Loucy (cell line): ENCODE results near the gene CA5A.
"Not testable (repeated sequence)": the region's sequence is repeated elsewhere in the genome, so short reads cannot be mapped to it uniquely, and the experiment has no call there.

Experiments
- H2AFZ ChIP-seq: fragments of 200-600 bp; sonication (generic); 2 replicates; pipeline ENCODE4 v1.6.0; 2016; ENCODE audit warnings: antibody characterized with exemption, mild to moderate bottlenecking, low read length, moderate library complexity
- H3F3A ChIP-seq: fragments of 200-600 bp; 2 replicates; pipeline ENCODE4 v1.6.0; 2016; ENCODE audit warnings: antibody characterized with exemption, low read depth, mild to moderate bottlenecking
- H3K27me3 ChIP-seq: fragments of 200-600 bp; sonication (generic); 2 replicates; pipeline ENCODE4 v1.6.1; 2014; ENCODE audit warnings: low read length, mild to moderate bottlenecking; ENCODE audit not compliant: insufficient read depth, poor library complexity, severe bottlenecking
- H3K36me3 ChIP-seq: fragments of 200-600 bp; sonication (generic); 2 replicates; pipeline ENCODE4 v1.6.1; 2016; ENCODE audit warnings: low read length; ENCODE audit not compliant: insufficient read depth
- H3K4me1 ChIP-seq: fragments of 200-600 bp; sonication (generic); 2 replicates; pipeline ENCODE4 v1.5.1; 2014; ENCODE audit warnings: low read length, mild to moderate bottlenecking; ENCODE audit not compliant: insufficient read depth, poor library complexity, severe bottlenecking
- H3K4me2 ChIP-seq: fragments of 200-600 bp; sonication (generic); 2 replicates; pipeline ENCODE4 v1.6.0; 2014; ENCODE audit warnings: antibody characterized with exemption, low read length, low read depth, mild to moderate bottlenecking; ENCODE audit not compliant: poor library complexity, severe bottlenecking
- H3K4me3 ChIP-seq: fragments of 200-600 bp; sonication (generic); 2 replicates; pipeline ENCODE4 v1.5.1; 2014; ENCODE audit warnings: low read length, mild to moderate bottlenecking, mixed read lengths; ENCODE audit not compliant: poor library complexity, severe bottlenecking
- H3K79me2 ChIP-seq: fragments of 200-600 bp; sonication (generic); 2 replicates; pipeline ENCODE4 v1.6.1; 2014; ENCODE audit warnings: low read length; ENCODE audit not compliant: insufficient read depth
- H3K9ac ChIP-seq: fragments of 200-600 bp; sonication (generic); 2 replicates; pipeline ENCODE4 v1.6.0; 2014; ENCODE audit warnings: mild to moderate bottlenecking, low read depth, low read length, moderate library complexity; ENCODE audit not compliant: poor library complexity, severe bottlenecking
- H3K9me2 ChIP-seq: fragments of 200-600 bp; sonication (generic); replicated peaks from 2 replicates; pipeline ENCODE4 v1.6.1; 2016; ENCODE audit warnings: low read depth, low read length, mixed read lengths
- H3K9me3 ChIP-seq: fragments of 200-600 bp; sonication (generic); 2 replicates; pipeline ENCODE4 v1.6.1; 2014; ENCODE audit warnings: mild to moderate bottlenecking, antibody characterized with exemption, low read length, low read depth; ENCODE audit not compliant: insufficient read depth
- H4K20me1 ChIP-seq: fragments of 200-600 bp; sonication (generic); 2 replicates; pipeline ENCODE4 v1.6.0; 2014; ENCODE audit warnings: antibody characterized with exemption, low read length, mild to moderate bottlenecking; ENCODE audit not compliant: insufficient read depth, poor library complexity, severe bottlenecking
- EZH2phosphoT487 ChIP-seq: fragments of 200-600 bp; IDR thresholded peaks from 2 replicates; pipeline ENCODE4 v1.6.1; 2018; ENCODE audit warnings: antibody characterized with exemption, mild to moderate bottlenecking, moderate library complexity, borderline replicate concordance
- TF ChIP-seq, protein P1 (sequence below): fragments of 200-600 bp; sonication (generic); conservative IDR thresholded peaks from 2 replicates; pipeline ENCODE4 v1.5.1; 2014; ENCODE audit warnings: mild to moderate bottlenecking, antibody characterized with exemption, low read length

CA5A gene

DNA sequence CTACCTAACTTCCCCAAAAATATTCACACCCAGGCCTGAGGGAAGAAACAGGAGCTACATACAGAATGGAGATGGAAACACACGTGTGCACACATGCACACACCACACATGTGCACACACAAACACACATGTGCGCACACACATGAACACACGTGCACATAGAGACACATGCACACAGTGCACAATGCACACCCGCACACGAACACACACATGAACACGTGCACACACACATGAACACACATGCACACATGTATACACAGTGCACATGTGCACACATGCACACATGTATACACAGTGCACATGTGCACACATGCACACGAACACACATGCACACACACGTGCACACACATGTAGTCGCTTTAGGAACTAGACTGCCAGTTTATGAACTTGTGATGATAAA lies 18.8 kb downstream of the CA5A start:
- no peaks in the 10 kb centered on the region for H3K36me3 ChIP-seq
- H3K9ac ChIP-seq: no peak overlapping the region
- no peak overlapping the region for H3K4me3 ChIP-seq
- H3K4me1 ChIP-seq: no peaks in the 10 kb centered on the region
- TF ChIP-seq, protein P1, sequence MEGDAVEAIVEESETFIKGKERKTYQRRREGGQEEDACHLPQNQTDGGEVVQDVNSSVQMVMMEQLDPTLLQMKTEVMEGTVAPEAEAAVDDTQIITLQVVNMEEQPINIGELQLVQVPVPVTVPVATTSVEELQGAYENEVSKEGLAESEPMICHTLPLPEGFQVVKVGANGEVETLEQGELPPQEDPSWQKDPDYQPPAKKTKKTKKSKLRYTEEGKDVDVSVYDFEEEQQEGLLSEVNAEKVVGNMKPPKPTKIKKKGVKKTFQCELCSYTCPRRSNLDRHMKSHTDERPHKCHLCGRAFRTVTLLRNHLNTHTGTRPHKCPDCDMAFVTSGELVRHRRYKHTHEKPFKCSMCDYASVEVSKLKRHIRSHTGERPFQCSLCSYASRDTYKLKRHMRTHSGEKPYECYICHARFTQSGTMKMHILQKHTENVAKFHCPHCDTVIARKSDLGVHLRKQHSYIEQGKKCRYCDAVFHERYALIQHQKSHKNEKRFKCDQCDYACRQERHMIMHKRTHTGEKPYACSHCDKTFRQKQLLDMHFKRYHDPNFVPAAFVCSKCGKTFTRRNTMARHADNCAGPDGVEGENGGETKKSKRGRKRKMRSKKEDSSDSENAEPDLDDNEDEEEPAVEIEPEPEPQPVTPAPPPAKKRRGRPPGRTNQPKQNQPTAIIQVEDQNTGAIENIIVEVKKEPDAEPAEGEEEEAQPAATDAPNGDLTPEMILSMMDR: no peak
- H2AFZ ChIP-seq: no peak overlapping the region
- H3K27me3 ChIP-seq: no peaks in the 10 kb centered on the region
- H3K79me2 ChIP-seq: no peaks in the 10 kb centered on the region
- H3F3A ChIP-seq: no peaks in the 10 kb centered on the region
- no peaks in the 10 kb centered on the region for H3K9me3 ChIP-seq
- no peak overlapping the region for H3K4me2 ChIP-seq
- H4K20me1 ChIP-seq: no peaks in the 10 kb centered on the region
- H3K9me2 ChIP-seq: no peaks in the 10 kb centered on the region

DNA sequence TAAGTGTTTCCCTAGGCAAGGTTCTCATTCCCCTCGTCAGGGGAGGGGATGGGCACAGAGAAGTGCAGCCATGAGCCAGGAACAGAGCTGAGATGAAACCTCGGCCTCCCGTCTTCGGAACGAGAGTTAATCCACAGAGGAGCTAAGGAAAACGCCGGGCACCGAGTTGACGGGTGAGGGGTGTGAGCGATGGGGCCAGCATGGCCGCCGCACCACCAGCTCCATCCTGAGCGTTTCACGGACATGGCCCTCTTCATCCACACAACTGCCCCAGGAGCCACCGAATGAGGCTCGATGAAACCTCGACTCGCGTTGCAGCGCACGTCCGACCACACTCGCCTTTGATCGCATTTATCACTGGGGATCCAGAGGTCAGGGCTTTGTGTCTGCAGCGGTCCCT lies 21.5 kb downstream of the CA5A start:
- H3K9me2 ChIP-seq: no peaks in the 10 kb centered on the region
- H3K4me3 ChIP-seq: no peak overlapping the region
- no peaks in the 10 kb centered on the region for H3K27me3 ChIP-seq
- H2AFZ ChIP-seq: no peak overlapping the region
- H3K4me1 ChIP-seq: no peaks in the 10 kb centered on the region
- no peaks in the 10 kb centered on the region for H3K36me3 ChIP-seq
- no peaks in the 10 kb centered on the region for H3K9me3 ChIP-seq
- no peaks in the 10 kb centered on the region for H3K79me2 ChIP-seq
- TF ChIP-seq, protein P1: no peak
- no peak for TF ChIP-seq EZH2phosphoT487
- no peak overlapping the region for H3K9ac ChIP-seq
- H3K4me2 ChIP-seq: no peak overlapping the region
- no peaks in the 10 kb centered on the region for H3F3A ChIP-seq
- H4K20me1 ChIP-seq: no peaks in the 10 kb centered on the region

DNA sequence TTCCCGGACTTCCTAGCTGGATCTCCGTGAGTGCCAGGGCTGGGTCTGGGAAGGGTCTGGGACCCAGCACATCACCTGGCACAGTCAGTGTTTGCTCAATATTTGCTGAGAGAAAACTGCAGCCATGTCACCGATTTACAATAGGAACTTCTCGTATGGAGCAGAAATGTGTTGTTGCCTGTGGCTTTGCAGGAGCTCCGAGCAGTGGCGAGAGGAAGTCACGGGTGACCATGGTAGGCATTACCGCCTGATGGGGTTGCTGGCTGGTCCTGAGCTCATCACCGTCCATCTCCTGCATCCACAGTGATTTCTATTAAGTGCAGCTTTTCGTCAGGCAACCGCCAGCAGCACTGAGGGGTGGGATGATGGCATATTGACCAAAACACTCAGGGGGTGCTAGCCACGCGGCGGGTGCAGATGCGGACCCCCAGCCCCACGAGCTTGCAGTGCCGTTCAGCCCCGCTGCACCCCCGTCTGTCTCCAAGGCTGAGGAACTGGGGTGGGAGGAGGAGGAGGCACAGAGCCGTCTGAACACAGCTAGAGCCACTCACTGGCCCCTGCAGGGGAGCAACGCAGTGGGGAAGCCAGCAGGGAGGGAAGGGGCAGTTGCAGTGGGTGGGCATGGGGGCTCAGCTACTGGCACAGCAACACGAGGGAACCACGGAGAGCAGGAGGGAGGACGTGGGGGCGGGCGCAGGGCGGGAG lies 22.2 kb downstream of the CA5A start:
- not testable (repeated sequence) for H4K20me1 ChIP-seq, H3K9ac ChIP-seq, H3K9me3 ChIP-seq, H3F3A ChIP-seq, H3K4me2 ChIP-seq, H3K9me2 ChIP-seq, H3K36me3 ChIP-seq, H3K79me2 ChIP-seq, H3K4me1 ChIP-seq, H3K27me3 ChIP-seq, H2AFZ ChIP-seq, H3K4me3 ChIP-seq

DNA sequence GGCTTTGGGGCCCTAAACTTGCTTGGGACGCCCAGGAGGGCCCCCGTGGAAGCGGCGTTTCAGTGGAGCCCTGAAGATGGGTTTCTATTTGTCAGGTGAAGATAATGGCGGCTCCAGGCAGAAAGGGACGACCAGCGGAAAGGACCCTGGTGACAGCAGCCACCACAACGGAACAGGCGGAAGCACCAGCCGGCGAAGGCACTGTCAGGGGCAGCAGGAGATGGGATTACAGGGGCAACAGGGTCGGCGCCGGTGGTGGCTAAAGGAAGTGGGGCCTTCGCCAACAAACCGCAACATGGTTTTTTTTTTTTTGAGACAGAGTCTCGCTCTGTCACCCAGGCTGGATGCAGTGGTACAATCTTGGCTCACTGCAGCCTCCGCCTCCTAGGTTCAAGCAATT lies 23.6 kb downstream of the CA5A start:
- H4K20me1 ChIP-seq, H3K4me2 ChIP-seq, H3K4me1 ChIP-seq, H3K27me3 ChIP-seq, H3F3A ChIP-seq, H2AFZ ChIP-seq, H3K9me2 ChIP-seq, H3K9ac ChIP-seq, H3K9me3 ChIP-seq, H3K79me2 ChIP-seq, H3K36me3 ChIP-seq, H3K4me3 ChIP-seq: not testable (repeated sequence)

DNA sequence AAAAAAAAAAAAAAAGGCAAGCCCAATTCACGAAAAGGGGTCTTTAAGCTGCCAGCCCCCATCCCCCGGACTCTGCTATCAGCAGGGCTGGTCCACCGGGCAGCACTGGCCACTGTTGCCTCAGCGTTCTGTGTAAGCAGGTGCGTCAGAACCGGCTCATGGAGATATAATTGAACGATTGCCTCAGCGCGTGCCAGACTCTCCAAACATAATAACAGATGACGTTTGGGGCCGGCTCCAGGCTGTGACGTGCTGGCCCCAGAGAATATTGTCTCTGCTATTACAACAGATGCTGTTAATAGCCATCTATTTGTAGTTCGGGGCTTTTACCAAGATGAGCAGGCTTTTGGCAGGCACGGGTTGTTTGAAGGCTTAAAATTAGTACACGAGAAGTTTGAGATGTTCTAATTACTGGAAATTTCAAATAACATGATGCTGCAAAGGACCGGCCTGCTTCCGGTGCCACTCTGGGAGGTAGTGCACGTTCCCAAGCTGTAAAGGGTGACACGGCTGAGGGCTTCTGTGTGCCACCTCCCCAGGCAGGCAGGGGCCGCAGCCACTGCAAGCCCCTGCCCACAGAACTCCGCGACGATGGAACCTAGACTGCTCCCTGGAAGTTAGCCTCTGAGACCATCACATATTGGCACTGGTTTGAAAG lies 25.1 kb downstream of the CA5A start:
- not testable (repeated sequence) for H3K9me2 ChIP-seq, H3K27me3 ChIP-seq, H3K9ac ChIP-seq, H3K4me2 ChIP-seq, H3K36me3 ChIP-seq, H3K9me3 ChIP-seq, H3K4me3 ChIP-seq, H4K20me1 ChIP-seq, H3K79me2 ChIP-seq, H3F3A ChIP-seq, H3K4me1 ChIP-seq, H2AFZ ChIP-seq
